ENCODE data around the gene DUS2.
"Not testable (repeated sequence)": the region's sequence is repeated elsewhere in the genome, so short reads cannot be mapped to it uniquely, and the experiment has no call there.

The DUS2 gene

GRCh38 chr16:68022728-68023537 lies at the start of gene DUS2, which contains the start of gene DDX28:
DUS2 (plus strand) TSS chr16:68023284; CDS start chr16:68038024, 14,740 bp downstream.
DDX28 (minus strand) TSS chr16:68023232; CDS start chr16:68023202, 30 bp downstream.
- FAIRE-seq: no peak

DNA sequence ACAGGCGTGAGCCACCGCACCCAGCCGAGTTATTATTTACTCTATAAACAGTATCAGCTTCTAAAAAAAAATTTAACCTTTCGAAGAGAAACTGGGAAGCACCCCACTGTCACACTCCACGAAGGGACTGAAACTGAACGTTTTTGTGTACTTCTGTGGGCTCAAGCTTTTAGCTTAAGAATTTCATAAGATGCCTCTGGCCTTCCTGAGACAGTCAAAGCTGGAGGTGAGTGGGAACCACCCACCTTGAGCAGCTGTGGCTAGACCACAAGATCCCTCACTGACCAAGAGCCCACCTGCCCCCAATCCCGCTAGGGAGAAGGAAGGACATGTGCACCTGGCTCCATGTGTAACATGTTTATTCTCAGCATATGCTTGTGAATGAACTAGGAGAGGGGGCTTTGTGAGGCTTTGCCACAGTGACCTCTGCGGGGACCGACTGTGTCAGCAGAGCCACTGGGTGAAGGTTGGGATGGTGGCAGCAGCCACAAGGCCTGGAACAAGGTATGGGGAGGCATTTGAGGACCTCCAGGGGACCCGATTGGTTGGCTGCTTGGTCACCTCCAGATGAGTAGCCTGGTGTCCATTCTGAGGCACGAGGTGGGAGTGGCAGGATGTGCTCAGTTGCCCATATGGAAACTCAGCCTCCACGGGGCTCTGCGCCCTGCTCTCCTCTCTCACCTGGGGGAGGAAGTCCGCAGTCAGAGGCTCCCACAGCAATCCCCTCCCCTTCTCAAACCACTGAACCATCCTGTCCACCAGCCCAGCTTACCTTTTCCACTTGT lies 47.6 kb upstream of the DUS2 start:
- no peak for FAIRE-seq

- FAIRE-seq: no peak
These were observed 46.9 kb upstream of the DUS2 start for GRCh38 chr16:67976205-67976604.

DNA sequence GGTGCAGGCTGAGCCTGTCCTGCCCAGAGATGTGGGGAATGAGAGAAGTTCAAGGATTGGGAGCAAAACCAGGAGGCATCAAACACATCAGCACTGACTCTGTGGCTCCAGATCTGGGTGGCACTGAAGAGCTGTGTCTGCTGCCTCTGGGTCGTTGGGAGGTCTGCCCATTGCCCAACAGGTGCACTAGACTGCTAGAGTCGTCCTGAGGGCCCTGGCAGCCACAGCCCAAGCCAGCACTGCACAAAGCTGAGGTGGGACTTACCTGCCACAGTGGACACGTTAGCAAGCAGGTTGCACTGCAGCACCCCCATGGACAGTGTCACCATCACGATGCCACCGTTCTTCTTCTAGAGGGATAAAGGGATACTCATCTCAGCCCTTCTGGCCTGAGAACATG lies 46.1 kb upstream of the DUS2 start:
- no peak for FAIRE-seq

DNA sequence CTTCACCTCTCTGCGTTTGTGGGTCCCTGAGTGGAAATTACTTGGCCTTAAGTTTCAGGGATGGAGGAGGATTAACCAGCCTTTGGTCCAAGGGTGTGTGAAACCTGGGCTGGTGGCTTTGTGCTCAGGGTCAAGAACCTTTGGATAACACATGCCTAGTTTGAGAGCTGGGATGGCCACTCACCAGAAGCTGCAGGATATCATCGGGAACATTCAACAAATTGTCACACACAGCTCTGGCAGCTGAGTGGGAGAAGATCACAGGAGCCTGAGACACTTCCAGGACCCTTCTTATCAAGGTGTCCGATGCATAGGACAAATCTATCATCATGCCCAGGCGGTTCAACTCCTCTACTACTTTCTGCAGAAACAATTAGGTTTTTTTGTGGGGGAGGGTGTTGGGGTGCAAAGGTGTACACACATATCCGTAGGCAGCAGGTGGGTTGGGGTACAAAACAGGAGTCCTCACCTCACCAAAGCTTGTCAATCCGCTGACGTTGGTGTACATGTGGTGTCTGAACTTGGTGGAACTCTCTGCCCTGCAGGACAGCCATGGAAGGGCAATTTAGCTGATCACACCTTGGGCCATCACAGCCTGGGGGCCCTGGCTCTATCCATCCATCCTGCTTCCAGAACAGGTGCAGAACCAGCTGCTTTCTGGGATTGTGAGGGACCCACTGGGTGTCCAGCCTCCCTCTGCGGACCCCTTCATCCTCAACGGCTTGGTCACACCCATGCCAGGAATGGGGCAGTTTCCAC lies 45.4 kb upstream of the DUS2 start:
- FAIRE-seq: no peak

DNA sequence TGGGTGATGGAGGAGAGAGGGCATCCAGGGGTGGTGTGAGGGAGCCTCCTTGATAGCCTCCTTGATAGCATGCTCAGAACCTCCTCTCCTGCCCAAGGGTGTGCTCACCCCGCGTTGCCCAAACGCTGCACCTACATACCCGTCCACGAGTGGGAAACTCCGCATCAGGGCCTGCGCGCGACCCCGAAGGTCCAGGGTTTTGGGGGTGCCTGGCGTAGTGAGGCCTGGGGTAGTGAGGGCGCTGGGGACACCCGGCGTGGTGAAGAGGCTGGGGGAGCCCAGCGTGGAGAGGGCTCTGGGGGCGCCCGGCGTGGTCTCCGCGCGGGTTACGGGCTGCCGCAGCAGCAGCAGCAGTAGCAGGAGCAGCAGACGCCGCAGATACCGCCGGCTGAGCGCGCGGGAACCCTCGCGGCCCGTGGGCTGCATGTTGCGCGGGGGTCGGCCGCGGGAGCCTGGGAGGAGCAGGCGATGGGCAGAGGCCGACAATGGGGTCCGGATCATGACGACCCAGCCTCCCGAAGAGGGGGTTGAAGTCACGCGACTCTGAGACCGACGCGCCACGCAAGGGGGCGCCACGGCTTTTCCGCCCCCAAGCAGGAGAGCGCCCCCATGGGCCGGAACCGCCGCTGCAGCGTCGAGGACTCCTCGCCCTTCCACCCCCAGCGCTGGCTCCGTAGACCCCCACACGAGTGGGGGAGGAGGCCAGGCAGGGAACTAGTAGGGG lies 43.0 kb upstream of the DUS2 start, which contains the start of gene DPEP3:
Gene DPEP3 (minus strand): TSS at position 545 of the 724 bp plus-strand sequence. CDS start 119 bp downstream, at position 426.
- no peak for FAIRE-seq

- FAIRE-seq: no peak
These were observed 40.9 kb upstream of the DUS2 start for GRCh38 chr16:67982011-67982696.

- FAIRE-seq: no peak
These were observed 36.1 kb upstream of the DUS2 start for GRCh38 chr16:67986949-67987348.

- FAIRE-seq: no peak
These were observed 35.5 kb upstream of the DUS2 start for GRCh38 chr16:67987460-67988160.

DNA sequence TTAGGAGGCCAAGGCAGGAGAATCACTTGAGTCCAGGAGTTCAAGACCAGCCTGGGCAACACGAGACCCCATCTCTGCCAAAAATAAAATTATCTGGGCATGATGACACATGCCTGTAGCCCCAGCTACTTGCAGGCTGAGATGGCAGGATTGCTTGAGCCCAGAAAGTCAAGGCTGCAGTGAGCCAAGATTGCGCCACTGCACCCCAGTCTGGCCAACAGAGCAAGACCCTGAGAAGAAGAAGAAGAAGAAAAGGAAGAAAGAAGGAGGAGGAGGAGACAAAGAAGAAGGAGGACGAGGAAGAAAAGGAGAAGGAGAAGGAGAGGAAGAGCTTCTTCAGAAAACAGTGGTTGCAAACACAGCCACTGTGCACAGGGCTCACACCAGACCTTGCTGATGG lies 34.4 kb upstream of the DUS2 start:
- no peak for FAIRE-seq

GRCh38 chr16:67989322-67990017 lies 33.6 kb upstream of the DUS2 start:
- no peak for FAIRE-seq

DNA sequence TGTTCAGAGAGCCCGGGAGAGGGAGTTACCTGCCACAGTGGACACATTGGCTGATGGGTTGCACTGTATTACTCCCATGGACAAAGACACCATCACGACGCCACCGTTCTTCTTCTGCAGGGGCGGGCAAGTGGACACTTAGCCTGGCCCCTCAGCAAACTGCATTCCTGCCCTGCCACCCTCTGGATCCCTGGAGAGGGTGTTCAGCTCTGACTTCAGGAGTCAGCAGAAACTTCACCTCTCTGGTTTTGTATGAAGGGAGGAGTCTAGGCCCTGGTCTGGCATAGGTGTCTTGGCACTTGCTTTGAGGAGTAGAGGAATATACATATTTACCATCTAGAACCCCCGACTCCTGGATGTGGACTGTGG lies 33.1 kb upstream of the DUS2 start:
- FAIRE-seq: no peak

GRCh38 chr16:67992661-67993206 lies 30.4 kb upstream of the DUS2 start:
- no peak for FAIRE-seq

DNA sequence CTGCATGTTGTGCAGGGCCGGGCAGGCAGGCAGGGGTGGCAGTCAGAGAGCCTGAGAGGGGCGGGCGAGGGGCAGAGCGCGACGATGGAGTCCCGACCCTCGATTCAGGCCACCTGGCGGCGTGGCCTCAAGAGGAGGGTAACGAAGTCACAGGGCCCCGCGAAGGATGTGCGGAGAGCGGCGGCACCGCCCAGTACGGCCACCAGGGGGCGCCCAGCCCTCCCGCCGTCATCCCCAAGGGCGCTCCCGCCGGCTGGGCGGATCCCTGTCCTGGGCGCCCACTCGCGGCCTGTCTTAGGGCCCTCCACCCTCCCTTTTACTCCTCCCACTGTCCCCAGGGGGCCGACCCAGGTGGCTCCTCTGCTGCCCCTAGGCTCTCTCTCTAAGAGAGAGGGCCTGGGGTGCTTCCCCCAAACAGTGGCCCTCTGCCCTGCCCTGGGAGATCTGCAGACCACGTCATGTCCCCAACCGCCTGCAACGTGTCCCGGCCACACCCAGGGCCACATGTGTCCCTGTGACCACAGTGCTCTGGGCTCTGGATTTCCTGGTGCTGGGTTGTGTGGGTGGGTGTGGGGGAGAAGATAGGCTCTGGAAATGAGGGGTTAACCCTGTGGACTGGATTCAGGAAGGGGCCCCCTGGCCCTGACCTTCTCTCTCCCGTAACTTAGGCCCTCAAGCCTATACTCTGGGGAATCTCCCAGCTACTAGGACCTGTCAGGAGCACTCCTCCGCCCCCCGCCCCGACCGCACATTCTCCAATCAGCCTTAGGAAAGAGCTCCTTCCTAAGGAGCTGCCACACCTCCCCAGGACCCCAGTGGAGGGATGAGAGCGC lies 29.7 kb upstream of the DUS2 start:
- FAIRE-seq: no peak

- FAIRE-seq: not testable (repeated sequence)
These were observed 29.1 kb upstream of the DUS2 start for GRCh38 chr16:67994040-67994408.

- no peak for FAIRE-seq
These were observed 27.7 kb upstream of the DUS2 start for GRCh38 chr16:67995423-67995822.

DNA sequence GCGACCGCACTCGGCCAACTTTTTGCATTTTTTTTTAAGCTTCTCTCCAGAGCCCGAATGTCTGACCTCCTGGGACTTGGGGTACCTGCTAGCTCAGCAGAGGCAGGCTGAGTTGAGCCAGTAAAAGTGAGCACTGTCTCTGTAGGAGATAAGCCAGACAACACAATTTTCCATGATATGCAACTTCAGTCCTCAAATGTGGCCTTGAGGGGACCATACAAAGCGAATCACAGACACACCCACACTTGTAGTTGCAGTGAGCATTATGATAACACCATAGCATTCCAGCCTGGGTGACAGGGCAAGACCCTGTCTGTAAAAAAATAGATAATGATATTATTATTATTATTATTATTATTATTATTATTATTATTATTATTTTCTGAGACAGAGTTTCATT lies 26.4 kb upstream of the DUS2 start:
- no peak for FAIRE-seq

- not testable (repeated sequence) for FAIRE-seq
These were observed 24.8 kb upstream of the DUS2 start for GRCh38 chr16:67998231-67998778.
